HK-2 (cell line): ENCODE data around the gene BCORL1.

ENCODE experiments used
- DNase-seq: peaks from one replicate; pipeline ENCODE4 v3.0.0-alpha.2; 2018; ENCODE audit not compliant: unreplicated experiment

Gene BCORL1

DNA sequence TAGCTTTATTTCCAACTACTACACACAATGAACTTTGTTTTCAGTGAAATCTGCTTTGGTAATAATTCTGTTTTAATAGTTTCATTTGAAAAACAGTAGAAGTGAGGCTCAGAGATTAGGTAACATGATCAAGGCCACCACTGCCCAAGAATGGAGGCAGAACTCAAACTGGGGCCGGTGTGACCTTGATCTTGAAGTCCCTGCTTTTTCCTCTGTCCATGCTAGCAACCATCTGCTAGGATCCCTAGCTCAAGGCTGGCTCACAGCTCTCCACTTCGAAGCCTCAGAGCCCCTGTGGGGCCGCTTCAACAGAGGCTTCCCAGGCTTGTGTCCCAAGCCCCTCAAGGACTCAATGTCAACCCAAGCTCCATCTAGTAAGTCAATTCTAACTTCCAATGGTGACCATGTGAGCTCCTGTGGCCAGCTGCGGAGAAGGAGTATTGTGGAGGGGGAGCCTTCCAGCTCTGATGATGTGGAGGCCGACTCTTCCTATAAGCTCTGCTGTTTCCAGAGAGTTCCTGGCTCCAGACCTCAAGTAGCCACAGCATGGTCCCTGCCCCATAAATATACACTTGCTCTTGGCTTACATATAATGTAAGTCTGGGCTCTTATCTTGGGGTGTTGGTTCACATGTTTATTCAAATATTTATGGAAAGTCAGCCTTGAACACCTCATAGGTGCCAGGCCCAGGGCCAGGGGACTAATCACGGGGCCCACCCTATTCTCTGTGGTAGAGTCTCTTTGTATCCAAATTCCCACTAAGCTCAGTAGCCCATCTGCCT is 113.0 kb downstream of the BCORL1 start:
- no peak for DNase-seq

DNA sequence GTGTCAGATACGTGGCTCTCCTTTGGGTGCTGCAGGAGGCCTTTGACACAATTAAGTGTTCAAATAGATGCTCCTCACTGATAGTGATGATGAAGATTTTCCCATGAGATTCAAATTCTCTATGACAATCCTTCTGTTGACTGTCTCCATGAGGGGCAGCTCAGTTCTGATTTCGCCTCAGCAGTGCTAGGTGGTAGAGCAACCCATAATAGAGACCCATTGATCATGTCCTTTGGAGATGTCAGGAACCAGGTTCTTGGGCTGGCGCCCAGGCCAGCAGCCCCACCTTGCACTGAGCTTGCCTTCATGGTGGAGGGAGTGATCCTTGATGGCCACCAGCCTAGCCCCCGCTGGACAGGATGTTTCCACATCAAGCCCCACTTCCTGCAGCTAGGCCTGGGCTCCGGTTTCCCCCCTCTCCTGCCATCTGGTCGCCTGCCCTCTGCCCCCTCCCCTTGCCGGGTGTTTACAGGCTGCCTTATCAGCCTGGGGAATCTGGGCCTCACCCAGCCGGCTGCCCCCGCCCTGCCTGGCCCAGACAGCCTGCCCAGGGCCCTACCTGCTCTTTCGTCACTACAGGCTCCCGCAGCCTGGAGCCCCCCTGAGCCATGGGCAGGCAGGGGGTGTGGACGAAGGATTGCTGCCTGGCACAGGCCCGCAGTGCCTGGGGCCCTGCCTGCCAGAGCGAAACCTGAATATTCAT is 115.2 kb downstream of the BCORL1 start:
- no peak for DNase-seq

DNA sequence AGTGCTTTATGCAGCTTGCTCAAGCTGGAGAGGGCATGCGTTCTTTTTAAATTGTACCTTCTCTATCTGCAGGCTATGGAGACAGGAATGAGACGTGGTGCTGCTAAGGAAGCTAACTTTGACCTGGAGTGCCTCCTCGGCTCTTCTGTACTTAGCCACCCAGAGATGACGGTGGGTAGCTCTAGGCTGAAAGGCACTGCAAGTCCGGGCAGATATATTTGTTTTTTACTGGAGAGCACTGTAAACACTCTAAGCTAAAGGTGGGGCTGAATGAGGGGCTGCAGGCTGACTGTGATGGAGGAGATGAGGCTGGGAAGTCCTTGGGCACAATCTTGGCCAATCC is 115.7 kb downstream of the BCORL1 start:
- no peak for DNase-seq

DNA sequence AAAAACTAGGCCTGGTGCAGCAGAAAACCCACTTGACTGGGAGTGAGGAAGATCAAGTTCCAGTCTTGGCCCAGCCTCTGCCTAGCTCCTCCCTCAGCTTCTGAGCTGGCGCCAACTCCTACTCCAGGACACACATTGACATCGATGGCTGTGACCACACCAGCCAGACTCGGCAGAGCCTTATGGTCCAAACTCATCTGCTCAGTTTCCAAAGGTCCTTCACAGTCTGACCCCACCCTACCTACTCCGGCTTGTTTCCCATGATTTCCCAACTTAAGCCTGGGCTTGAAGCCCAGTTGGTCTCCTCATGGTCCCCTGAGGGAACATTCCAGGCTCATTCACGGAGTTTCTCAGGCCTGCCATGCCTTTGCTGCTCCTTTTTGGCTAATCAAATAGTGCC is 117.7 kb downstream of the BCORL1 start:
- no peak for DNase-seq

DNA sequence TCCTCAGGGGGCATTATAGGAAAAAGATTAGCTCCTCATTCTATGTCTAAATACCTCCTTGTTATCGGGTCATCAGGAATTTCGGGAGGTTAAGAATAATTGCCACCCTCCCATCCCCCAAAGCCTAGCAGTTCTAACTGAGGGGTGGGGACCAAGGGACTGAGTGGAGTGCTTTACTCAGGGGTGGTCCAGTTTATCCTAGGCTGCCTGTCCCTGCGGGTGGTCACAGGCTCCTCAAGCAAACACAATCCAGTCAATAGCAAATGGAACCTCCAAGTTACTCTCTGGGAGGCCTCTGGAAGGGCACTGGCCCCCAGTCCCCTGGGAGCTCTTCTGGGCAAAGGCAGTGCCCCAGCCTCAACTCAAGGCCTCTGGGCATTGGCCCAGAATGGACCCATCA is 121.2 kb downstream of the BCORL1 start:
- DNase-seq: no peak

GRCh38 chrX:130105244-130105643 is 122.8 kb downstream of the BCORL1 start:
- no peak for DNase-seq

DNA sequence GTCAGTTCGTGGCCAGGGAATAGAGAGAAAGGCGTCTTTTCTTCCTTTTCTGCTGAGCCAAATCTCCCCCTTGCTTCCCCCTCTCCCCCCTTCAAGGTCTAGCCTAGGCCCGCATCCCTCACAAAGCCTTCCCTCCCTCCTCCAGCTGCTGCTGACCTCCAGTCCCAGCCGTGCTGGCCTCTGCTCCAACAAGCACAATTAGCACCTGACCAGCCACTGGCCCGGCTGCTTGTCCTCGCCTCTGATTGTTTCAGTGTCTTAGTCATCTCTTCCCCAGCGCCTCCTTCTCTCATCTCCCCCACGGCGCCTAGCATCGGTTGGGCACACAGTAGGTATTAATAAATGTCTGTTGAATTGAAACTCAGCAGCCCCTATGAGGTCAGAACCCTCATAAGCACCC is 123.6 kb downstream of the BCORL1 start:
- DNase-seq: no peak
